ENCODE results near the gene VSIG10L2.

GRCh38 chr11:125934473-125934872 is 11.4 kb upstream of the VSIG10L2 start:
- TF ChIP-seq POLR2A (IDR thresholded peaks at IDR 0.05) (no peak), CTCF (IDR thresholded peaks at IDR 0.05) (no peak), EP300 (IDR thresholded peaks at IDR 0.05) (no peak), POLR2AphosphoS5 (IDR thresholded peaks at IDR 0.05) (no peak)
